Anterior cingulate cortex (tissue), 58 donors: ENCODE data around the gene CRYBA1.
A peak's percentile ranks its signal among the peaks of the same experiment; 100 is the strongest.
"Not testable (repeated sequence)": the region's sequence is repeated elsewhere in the genome, so short reads cannot be mapped to it uniquely, and the experiment has no call there.

ENCODE experiments used
- DNase-seq, 58 donors: peaks; one replicate each; lab custom pipeline; 2025; lab: John Stamatoyannopoulos, UW

Gene CRYBA1

DNA sequence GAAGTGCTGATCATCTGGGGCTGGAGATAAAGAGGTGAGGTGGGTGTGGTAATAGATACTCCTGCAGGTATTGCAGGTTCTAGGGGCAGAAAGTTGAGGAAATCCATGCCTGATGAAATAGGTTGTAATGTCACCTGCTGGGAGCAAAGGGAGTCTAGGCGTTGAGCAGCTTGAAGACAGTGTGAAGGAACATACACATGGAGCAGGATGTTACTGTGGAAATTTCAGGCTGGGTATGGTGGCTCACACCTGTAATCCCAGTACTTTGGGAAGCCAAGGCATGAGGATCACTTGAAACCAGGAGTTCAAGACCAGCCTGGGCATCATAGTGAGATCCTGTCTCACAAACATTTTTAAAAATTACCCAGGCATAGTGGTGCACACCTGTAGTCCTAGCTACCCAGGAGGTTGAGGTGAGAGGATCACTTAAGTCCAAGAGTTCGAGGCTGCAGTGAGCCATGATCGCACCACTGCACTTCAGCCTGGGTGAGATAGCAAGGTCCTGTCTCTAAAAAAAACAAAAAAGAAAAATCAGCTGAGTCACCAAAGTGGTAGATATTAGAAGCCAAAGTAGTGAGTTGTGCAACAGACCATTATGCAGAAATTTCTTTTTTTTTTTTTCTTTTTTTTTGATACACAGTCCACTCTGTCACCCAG is 9.1 kb upstream of the CRYBA1 start:
- no peak for DNase-seq

DNA sequence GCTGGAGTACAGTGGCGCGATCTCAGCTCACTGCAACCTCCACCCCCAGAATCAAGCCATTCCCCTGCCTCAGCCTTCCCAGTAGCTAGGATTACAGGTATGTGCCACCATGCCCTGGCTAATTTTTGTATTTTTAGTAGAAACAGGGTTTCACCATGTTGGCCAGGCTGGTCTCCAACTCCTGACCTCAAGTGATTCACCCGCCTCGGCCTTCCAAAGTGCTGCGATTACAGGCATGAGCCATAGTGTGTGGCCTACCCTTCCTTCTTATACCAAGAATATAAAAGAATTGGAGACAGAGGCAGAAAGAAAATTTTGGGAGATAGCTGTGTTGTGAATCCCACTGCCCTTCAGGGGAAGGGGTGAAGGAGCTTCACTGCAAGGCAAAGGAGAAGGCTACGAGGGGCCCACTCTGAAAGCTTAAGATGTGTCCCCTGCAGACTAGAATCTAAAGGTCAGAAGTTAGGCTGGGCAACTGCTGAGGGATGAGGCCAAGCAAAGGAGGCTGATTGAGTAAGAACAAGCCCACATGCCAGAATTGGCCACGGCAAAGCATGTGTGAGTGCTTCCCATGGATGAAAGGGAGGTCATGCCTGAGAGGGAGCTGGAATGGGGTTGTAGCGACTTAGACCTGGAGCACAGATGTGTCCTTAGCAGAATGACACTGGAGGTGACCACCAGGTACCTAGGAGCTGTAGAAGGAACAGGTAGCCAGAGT is 8.4 kb upstream of the CRYBA1 start:
- DNase-seq: no peak

DNA sequence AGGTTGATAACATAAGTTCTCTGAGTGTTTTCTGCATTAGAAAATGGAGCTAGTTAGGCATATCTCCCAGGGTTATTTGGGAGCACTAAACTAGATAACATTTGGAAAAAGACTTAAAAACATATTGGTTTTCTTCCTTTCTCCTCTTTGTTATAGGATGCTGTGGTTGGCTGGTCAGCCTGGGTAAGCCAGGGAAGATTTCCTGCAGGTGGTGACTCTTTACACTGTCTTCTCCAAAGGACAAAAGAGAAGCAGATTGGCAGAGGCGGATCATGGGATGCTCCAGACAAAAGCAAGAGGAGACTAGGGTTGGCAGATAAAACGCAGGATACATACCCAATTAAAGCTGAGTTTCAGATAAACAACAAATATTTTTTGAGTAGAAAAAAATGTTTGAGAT is 6.2 kb upstream of the CRYBA1 start:
- DNase-seq: peak in 1 of 58 donors; percentile 9

DNA sequence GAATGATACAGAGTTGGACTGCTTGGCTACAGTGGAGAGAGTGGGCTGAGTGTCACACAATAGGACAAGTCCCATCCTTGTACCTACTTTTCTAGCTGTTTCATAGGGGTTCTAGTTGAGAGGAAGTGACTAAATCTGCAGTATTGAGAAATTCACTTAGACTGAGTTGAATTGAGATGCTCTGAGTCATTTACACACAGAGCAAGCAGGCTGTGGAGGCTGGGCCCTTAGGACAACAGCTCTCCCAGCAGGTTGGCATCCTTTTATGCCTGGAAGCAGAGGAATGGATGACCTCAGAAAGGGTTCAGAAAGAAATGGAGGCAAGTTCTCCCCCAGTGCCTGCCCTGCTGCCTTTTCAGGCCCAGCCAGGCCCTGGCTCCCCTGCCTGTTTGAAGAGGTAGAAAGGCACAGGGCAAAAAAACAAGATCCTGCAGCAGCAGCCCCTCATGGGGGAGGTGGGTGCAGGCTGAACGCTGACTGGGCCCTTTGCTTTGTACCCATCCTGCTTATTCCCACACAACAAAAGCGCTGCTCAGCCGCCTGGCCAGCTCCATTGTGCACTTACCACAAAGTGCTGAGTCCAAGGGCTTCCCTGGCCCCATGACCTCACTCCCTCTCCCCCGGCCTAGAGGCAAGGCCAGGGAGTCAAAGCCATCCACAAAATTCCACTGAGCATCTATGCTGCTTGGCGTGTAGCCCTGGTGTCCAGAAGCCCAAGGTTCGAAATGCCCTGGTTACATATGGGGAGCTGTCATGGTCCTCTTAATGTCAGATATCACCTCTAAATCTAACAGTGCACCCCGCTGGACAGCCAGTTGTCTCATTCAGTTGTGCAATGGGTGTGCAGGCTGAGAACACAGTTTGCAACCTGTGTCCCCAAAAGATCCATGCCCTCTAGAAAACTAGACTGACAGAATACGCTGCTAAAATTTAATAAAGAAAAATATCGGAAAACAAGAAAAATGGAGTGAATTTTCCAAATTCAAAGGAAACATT is 5.4 kb upstream of the CRYBA1 start:
- DNase-seq: peak in 37 of 58 donors; percentile 7 to 88 (median 42)

DNA sequence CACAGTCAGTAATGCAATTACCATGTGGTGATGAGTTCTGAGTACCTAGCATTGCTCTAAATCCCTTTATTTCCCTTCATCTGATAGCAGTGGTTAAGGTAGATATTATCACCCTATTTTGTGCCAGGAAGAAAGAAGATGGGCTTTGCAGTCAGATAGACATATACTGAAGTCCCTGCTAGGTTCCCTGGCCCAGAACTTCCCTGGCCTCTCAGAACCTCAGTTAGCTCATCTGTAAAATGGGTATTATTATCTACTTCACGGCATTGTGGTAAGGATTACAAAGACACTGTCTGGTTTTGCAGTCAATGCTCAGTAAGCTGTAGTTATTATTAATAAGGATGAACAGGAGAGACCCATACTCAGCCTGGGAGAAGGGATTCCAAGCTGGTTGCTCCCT is 4.6 kb upstream of the CRYBA1 start:
- DNase-seq: no peak

DNA sequence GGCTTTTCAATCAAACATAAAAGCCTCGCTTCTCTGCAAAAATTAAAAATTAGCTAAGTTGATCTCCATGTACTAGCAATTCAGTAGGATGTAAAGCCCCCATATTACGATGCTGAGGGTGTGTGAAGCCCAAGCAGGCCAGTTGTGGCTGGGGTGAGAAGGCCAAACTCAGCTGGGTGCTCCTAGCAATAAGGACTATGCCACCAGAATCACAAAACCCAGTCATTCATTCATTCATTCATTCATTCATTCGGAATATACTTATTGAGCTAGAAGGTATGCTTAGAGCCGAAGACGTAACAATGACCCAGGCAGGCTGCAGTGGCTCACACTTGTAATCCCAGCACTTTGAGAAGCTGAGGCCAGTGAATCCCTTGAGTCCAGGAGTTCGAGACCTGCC is 3.9 kb upstream of the CRYBA1 start:
- DNase-seq: no peak

DNA sequence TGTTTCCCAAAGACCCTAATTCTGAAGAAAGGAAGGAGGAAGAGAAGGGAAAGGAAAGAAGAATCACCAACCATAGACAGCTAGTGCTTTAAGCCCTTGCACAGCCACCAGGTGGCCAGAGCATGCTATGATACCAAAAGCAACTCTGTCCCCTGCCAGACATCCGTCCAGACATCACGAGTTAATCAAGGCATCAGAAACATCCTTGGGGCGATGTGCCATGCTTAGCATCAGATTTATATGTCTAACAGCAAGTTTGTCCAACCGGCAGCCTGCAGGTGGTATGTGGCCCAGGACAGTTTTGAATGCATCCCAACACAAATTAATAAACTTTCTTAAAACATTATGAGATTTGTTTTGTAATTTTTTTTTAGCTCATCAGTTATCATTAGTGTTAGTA is 2.9 kb upstream of the CRYBA1 start:
- no peak for DNase-seq

DNA sequence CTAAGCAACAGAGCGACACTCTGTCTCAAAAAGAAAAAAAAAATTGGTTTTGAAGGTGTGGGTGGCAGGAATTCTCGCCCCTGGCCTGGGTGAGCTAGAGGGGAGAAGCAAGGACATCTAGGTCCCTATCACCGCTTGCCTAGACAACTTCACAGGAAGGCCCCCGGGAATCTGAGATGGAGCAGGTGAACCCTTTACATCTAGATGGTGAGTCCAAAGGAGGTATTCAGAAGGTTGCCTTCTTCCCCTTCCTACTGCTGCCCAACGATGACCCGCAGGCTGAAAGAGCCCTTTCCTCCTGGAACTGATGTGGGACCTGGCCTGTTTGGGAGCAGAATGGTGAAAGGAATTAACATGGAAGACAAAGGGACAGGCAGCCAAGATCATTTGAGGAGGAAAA is 1.3 kb upstream of the CRYBA1 start:
- no peak for DNase-seq

DNA sequence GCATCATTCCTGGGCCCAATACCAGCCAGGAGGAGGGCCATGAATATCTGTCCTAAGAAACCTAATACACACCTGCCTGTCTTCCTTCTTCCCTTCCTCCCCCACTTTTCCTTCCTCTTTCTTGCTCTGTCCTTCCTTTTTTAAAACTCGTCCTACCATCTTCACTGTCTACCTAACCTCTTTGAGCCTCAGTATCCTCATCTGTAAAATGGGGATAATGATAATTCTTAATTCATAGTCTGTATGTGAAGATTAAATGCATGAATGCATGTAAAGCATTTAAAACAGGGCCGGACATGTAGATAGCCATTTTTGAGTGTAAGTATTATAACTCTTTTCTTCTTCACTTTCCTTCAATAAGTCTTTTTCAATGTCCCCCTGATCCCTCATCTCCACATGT is 560 bp downstream of the CRYBA1 start:
- DNase-seq: no peak

DNA sequence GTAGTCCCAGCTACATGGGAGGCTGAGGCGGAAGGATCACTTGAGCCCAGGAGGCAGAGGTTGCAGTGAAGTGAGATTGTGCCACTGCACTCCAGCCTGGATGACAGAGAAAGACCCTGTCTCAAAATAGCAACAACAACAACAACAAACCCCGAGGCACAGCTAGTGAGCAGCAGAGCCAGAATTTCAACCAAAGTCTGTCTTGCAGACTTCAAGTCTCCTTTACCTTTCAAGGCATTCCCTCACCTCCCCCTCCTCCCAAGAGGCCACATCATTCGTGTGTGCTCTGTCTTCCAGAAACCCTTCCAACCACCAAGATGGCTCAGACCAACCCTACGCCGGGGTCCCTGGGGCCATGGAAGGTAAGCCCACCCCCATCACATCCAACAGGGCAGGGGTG is 2.2 kb downstream of the CRYBA1 start:
- DNase-seq: no peak

DNA sequence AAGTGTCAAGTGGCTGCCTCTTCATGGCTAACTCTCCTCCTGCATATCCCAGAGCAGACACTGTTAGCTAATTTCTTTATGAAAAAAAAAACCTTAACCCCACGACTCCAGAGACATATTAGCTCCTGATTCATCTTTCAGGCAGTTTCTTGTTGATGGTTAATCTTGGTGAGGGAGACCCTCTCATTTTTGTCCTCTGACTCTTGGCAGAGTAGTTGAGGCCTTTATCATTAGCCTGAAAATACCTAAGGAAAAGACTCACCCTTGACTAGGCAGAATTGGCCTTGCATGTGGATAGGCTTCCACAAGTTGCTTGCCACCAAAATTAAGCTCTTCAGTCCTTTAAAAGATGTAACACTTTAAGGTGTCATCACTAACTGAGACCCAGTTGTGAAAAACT is 4.0 kb downstream of the CRYBA1 start:
- no peak for DNase-seq

DNA sequence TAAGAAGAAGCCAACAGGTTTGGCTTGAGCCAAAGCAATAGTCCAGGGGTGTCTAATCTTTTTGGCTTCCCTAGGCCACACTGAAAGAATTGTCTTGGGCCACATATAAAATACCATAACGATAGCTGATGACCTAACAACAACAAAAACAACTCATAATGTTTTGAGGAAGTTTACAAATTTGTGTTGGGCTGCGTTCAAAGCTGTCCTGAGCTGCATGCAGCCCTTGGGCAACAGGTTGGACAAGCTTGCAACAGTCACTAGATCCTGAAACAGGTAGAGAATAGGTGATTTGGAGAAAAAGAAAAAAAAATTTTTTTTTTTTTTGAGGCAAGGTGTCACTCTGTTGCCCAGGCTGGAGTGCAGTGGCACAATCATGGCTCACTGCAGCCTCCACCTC is 4.5 kb downstream of the CRYBA1 start:
- DNase-seq: no peak

DNA sequence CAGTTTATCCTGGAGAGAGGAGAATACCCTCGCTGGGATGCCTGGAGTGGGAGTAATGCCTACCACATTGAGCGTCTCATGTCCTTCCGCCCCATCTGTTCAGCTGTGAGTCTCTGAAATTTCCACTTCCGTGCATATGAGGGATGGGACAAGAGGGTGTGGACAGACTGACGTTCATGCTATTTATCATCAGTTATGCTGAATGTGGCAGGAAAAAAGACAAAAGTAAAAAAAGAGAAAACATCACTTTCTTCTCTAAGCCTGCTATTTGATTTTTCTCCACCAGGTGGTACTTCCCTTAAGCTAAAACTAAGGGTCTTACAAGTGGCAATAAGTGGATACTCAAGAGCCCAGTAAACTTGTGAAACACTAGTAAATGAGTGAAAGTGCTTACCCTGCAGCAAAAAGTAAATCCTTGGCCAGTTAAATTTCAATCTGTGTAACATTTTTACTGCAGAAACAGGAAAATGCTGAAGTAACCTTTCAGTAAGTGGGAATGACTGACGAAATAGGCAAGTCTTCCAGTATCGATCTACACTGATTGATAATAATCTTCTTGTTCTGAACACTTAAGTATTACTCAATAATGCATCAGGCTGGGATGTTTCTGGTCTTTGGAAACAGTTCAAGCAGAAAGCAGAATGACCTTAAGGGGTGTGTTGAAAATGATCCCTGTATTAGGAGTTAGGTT is 5.6 kb downstream of the CRYBA1 start:
- DNase-seq: peak in 1 of 58 donors; percentile 3

DNA sequence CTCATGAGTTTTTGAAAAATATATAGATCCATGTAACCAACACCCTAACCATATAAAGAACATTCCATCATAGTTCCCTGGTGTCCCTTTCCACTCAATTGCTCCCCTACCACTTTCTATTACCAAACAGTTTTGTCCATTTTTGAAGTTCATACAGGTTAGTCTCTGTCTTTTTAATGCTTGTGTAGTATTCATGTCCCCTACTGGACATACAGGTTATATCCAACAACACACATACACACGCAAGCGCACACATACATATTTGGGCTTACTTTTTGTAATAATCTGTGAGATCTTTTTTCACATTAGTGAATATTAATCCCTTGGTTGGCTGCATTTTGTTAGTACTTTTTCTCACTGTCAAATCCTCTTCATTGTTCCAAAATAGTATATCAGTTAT is 6.4 kb downstream of the CRYBA1 start:
- no peak for DNase-seq

DNA sequence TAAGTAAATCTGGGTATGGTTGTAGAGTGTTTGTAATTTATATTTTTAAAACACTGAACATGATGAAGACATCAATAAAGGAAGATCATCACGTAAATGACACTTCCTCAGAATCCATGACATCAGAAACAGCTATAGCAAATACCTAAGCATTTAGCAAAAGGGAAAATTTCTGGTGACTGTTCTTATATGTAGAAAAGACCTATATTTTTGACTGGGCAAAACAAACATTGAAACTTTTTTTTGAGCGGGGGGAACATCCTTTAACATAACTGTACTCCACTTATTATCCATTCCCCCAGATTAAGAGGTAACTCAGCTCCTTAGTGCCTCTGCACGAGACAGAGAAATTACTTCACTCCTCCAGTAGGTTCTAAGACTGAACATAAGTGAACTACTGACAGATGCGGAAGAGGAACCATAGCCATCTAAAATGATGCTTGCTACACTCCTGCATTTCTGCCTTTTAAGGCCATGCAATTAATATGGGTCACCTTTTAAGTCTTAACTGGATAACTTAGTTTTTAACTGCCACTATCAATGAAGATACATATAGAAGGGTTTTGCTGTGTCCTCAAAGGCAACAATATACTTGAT is 9.4 kb downstream of the CRYBA1 start:
- DNase-seq: no peak

DNA sequence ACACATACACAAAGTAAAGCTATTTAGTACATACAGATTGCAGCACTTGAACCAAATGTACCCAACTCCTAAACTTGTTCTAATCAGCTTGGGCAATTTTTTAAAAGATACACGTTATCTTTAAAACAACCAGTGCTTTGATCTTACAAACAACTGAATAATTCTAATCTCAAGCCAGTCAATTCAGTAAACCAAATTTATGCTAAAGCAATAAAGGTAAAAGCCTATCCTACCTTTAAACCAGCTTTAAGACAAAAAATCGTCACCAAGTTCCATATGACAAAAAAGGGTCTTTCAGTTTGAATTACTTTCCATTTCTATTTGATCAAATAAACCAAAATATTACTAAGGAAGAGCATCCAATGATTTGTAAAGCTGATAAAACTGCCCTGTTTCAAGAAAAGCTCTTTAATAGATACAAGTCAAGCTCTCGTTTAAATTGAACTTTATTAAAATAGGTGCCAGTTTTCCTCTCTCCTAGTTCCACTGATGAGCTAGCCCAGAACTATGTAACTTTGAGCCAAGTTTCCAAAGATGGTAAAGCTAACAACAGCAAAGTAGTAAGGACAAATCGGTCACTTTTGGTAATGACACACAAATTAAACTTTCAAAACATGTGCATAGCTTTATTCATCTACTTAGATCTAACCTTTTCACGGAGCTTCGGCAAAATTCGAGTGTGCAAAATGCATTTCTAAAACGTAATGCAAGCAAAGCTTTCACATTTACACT is 10.2 kb downstream of the CRYBA1 start:
- no peak for DNase-seq

DNA sequence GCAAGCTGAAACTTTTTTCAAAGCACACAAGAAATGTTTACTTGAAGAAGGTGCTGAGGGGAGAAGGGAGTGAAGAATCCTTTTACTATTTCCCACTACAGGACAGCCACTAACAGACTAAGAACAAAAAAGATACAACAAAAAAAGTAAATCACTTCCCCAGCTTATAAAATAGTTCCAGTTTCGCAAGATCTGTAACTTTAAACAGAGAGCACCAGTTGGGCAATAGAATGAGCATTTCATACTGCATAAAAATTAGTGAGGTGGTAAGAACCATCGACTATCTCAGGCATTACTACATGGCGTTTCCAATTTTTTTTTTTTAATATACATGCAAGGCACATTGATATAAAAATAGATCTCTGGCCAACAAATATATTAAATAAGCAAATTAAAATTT is 11.1 kb downstream of the CRYBA1 start:
- no peak for DNase-seq

DNA sequence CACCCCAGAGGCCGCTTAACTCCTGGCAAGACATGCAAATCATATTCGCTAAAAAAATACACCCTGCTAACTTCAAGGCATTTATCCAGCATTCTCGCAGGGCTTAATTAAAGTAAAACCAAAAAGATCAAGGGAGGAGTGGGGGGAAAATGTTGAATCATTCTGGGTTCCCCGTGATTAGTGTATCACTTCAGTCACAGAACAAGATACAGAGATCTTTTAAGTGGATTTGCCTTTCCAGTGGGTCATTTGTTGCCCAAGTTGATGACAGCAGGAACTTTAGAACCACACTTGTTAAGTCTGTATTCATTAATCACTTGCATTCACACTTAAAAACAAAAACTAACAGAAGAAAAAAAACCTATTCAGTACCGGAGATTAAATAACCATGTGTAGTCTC is 17.3 kb downstream of the CRYBA1 start:
- no peak for DNase-seq

DNA sequence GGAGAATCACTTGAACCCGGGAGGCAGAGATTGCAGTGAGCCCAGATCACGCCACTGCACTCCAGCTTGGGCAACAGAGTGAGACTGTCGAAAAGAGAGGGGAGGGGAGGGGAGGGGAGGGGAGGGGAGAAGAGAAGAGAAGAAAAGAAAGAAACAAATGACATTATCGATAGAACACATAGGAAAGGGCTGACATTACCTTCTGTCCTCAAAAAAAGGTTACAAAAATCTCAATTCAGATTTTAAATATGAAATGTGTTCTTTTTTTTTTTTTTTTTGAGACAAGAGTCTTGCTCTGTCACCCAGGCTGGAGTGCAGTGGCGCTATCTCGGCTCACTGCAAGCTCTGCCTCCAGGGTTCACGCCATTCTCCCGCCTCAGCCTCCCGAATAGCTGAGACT is 25.3 kb downstream of the CRYBA1 start:
- not testable (repeated sequence) for DNase-seq

DNA sequence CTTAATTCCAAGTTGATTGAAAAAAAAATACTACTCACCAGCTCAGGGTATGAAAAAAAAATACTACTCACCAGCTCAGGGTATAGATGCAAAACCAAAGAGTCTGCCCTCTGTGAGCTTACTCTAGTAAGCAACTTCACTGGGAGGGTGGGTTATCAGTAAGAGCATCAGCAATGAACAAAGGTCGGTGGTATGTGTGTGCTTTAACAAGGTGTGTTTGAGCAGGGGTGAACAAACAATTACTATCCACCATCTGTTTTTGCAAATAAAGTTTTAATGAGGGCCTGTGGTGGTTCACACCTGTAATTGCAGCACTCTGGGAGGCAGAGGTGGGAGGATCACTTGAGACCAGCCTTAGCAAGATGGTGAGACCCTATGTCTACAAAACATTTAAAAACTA is 27.3 kb downstream of the CRYBA1 start:
- no peak for DNase-seq
